ENCODE results near the gene BCL2L1.
A peak's percentile ranks its signal among the peaks of the same experiment; 100 is the strongest.
"Not testable (repeated sequence)": the region's sequence is repeated elsewhere in the genome, so short reads cannot be mapped to it uniquely, and the experiment has no call there.

Gene BCL2L1

DNA sequence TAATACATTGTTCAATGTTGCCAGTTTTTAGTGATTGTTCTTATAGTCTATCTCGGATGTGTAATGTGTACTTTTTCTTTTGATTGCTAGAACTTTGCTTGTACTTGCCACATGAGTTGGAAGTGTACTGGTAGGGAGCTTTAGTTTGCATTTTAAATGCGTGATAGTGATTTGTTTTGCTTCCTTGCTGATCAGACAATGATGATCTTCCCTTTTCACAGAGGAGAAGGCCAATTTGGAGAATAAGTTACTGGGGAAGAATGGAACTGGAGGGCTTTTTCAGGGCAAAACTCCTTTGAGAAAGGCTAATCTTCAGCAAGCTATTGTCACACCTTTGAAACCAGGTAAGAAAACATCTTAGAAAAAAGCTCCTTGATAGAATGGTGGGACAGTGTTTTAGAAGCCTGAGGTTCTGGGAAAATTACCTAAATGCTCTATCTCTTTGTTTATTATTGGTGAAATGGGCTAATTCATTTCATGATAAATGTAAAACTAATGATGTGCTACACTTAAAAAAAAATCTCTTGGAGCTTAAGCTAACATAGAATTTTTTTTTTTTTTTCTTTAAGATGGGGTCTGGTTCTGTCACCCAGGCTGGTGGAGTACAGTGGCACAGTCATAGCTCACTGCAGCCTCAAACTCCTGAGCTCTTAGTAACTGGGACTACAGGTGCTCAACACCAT lies 37.3 kb upstream of the BCL2L1 start:
- H3K4me3 ChIP-seq (ENCODE audit: low read length), result no peak overlapping the region
- no peak for DNase-seq (ENCODE audit: low read depth)
- TF ChIP-seq, protein P1, sequence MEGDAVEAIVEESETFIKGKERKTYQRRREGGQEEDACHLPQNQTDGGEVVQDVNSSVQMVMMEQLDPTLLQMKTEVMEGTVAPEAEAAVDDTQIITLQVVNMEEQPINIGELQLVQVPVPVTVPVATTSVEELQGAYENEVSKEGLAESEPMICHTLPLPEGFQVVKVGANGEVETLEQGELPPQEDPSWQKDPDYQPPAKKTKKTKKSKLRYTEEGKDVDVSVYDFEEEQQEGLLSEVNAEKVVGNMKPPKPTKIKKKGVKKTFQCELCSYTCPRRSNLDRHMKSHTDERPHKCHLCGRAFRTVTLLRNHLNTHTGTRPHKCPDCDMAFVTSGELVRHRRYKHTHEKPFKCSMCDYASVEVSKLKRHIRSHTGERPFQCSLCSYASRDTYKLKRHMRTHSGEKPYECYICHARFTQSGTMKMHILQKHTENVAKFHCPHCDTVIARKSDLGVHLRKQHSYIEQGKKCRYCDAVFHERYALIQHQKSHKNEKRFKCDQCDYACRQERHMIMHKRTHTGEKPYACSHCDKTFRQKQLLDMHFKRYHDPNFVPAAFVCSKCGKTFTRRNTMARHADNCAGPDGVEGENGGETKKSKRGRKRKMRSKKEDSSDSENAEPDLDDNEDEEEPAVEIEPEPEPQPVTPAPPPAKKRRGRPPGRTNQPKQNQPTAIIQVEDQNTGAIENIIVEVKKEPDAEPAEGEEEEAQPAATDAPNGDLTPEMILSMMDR (conservative IDR thresholded peaks at IDR 0.05; ENCODE audit: low read depth, low read length), result no peak

DNA sequence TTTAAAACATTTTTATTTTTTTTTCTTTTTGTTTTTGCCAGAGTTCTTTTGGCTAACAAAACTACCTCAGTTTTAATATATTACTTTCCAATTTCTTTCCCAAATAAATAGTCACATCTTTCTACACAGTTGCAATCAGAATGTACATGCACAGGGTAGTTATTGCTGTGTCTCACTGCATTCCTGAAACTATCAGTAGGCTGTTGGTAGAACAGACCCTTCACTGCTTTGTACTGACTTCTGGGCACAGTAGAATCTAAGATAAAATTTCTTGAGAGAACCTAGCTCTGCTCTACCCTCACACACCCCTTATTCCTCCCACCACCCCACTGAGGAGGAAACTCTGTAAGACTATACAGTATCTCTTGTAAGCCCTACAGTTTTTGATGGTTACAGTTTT lies 36.3 kb upstream of the BCL2L1 start:
- DNase-seq (ENCODE audit: low read depth), result no peak
- TF ChIP-seq, protein P1 (conservative IDR thresholded peaks at IDR 0.05; ENCODE audit: low read depth, low read length), result no peak
- no peak overlapping the region for H3K4me3 ChIP-seq (ENCODE audit: low read length)

DNA sequence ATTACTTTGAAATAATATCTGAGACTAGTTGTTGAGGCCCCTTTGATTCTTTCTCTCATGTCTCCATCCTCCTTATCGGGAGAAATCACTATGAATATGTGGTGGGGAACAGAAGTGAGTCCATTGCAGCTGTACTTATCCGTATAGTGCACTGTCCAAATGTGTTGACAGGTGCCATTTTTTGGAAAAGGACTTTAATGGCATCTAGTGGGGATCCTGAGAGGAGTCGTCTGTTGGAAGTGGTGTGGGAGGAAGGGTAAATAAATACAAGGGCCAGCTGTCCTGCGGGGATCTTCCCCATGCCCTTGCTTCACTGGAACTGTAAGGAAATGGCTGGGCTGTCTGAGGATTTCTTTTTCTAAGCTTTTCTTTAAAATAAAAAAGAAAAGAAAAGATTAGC lies 35.9 kb upstream of the BCL2L1 start:
- no peak overlapping the region for H3K4me3 ChIP-seq (ENCODE audit: low read length)
- TF ChIP-seq, protein P1 (conservative IDR thresholded peaks at IDR 0.05; ENCODE audit: low read depth, low read length), result no peak
- DNase-seq (ENCODE audit: low read depth), result no peak

DNA sequence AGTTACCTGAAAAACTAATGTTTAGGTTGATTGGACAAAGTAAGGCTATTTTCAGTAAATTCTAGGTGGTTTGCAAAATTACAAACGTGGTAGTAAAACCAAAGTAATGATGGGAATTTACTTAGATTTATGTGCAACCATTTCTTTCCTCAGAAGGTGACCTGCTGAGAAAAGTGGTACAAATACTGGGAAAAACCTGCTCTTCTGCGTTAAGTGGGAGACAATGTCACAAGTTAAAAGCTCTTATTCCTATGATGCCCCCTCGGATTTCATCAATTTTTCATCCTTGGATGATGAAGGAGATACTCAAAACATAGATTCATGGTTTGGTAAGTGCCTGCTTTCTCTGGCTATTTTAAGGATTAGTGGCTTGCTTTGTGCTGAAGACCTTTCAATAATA lies 34.6 kb upstream of the BCL2L1 start:
- DNase-seq (ENCODE audit: low read depth), result no peak
- TF ChIP-seq, protein P1 (conservative IDR thresholded peaks at IDR 0.05; ENCODE audit: low read depth, low read length), result no peak
- no peak overlapping the region for H3K4me3 ChIP-seq (ENCODE audit: low read length)

DNA sequence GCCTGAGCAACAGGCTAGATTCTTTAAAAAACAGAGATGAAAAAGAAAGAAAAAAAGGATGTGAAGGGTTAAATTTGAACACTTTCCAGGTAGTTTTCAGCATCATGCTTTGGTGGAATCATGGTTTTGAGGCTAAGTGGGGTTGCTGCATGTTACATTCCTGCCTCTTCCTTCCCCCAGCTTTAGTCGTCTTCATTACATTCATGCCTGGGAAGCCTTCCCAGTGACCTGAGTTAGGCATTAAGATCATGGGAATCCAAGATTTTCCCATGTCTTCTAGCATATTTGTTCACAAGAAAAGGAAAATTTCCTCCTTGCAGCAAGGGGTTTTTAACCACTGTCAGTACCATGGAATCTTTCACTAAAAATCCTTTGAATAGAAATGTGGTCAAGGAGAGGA lies 28.5 kb upstream of the BCL2L1 start:
- H3K4me3 ChIP-seq (ENCODE audit: low read length), result no peak overlapping the region
- TF ChIP-seq, protein P1 (conservative IDR thresholded peaks at IDR 0.05; ENCODE audit: low read depth, low read length), result no peak
- DNase-seq (ENCODE audit: low read depth), result peak; percentile 83

DNA sequence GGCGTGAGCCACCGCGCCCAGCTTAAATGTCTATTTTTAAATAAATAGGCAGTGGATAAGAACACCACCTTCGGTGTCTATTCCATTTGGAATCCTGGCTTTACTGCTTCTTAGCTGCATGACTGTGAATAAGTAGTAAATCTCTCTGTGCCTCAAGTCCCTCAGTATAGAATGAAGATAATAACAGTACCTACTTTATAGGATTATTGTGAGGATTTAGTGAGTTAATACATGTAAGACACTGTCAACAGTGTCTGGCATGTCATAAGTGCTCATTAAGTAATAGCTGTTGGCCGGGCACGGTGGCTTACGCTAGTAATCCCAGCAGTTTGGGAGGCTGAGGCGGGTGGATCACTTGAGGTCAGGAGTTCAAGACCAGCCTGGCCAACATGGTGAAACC lies 26.6 kb upstream of the BCL2L1 start:
- TF ChIP-seq, protein P1 (conservative IDR thresholded peaks at IDR 0.05; ENCODE audit: low read depth, low read length), result no peak
- H3K4me3 ChIP-seq (ENCODE audit: low read length), result no peak overlapping the region
- no peak for DNase-seq (ENCODE audit: low read depth)

DNA sequence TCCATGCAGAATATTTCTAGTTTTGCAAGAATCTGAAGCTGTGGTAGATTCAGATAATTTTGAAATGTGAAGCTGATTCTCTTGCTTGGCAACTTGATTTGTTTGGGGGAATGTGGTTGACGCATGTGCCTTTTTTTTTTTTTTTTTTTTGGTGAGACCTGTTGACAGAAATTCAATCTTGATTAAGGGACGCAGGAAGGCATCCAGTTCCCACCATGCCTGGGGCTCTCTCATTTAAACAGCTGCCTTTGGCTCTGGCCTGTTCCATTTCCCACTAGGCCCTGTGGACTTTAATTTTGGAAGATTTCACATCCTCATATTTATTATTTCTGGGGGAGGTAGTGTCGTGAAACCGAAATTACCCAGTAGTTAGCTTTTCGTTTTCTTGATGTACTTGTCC lies 25.0 kb upstream of the BCL2L1 start:
- no peak overlapping the region for H3K4me3 ChIP-seq (ENCODE audit: low read length)
- no peak for DNase-seq (ENCODE audit: low read depth)
- TF ChIP-seq, protein P1 (conservative IDR thresholded peaks at IDR 0.05; ENCODE audit: low read depth, low read length), result no peak

DNA sequence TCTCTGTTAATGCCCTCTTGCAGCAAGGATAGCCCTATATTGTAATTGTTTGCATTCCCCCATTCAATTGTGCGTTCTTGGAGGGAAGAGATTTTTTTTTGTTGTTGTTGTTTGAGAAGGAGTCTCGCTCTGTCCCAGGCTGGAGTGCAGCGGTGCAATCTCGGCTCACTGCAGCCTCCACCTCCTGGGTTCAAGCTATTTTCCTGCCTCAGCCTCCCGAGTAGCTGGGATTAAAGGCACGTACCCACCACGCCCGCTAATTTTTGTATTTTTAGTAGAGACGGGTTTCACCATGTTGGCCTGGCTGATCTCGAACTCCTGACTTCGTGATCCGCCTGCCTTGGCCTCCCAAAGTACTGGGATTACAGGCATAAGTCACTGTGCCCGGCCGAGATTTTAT lies 24.4 kb upstream of the BCL2L1 start:
- DNase-seq (ENCODE audit: low read depth), result not testable (repeated sequence)

More for the DNA sequence above, 24.4 kb upstream of the BCL2L1 start:
- H3K4me3 ChIP-seq (ENCODE audit: low read length), result not testable (repeated sequence)

Data from retinal pigment epithelial cell (primary cell).